Astrocyte (in vitro differentiated cells and primary cell): ENCODE data around the gene AGPS. TPM values are rescaled to one million over a fixed set of nuclear protein-coding genes. Genes with fewer than 3 reads are reported as not detected.

Experiments
- DNase-seq: peaks from one replicate; pipeline ENCODE4 v3.0.0-alpha.2; 2010; ENCODE audit warnings: low read depth
- FAIRE-seq: peaks from 2 replicates; lab custom pipeline; 2011; peaks lifted over from hg19 to GRCh38; lab: Jason Lieb, UNC
- H2AFZ ChIP-seq: 2 replicates; pipeline ENCODE4 v1.6.0; 2012; ENCODE audit warnings: low read depth, low read length, inconsistent platforms
- H3K27ac ChIP-seq: 2 replicates; pipeline ENCODE4 v1.5.1; 2011; ENCODE audit warnings: low read depth, low read length, inconsistent platforms
- H3K27me3 ChIP-seq: 2 replicates; pipeline ENCODE4 v1.6.0; 2011; ENCODE audit warnings: low read length, inconsistent platforms; ENCODE audit not compliant: insufficient read depth
- H3K36me3 ChIP-seq: 2 replicates; pipeline ENCODE4 v1.5.1; 2011; ENCODE audit warnings: low read length, inconsistent platforms; ENCODE audit not compliant: insufficient read depth
- H3K4me1 ChIP-seq: 2 replicates; pipeline ENCODE4 v1.5.1; 2011; ENCODE audit warnings: low read length, inconsistent platforms; ENCODE audit not compliant: insufficient read depth
- H3K4me2 ChIP-seq: 2 replicates; pipeline ENCODE4 v1.6.0; 2012; ENCODE audit warnings: low read length, inconsistent platforms
- H3K4me3 ChIP-seq: 2 replicates; pipeline ENCODE4 v1.5.1; 2011; ENCODE audit warnings: low read depth, mild to moderate bottlenecking, low read length, inconsistent platforms; ENCODE audit not compliant: insufficient read depth
- H3K79me2 ChIP-seq: 2 replicates; pipeline ENCODE4 v1.6.0; 2012; ENCODE audit warnings: mild to moderate bottlenecking, low read length, inconsistent platforms; ENCODE audit not compliant: insufficient read depth
- H3K9ac ChIP-seq: 2 replicates; pipeline ENCODE4 v1.6.0; 2012; ENCODE audit warnings: mild to moderate bottlenecking, low read length, inconsistent platforms
- H3K9me3 ChIP-seq: 2 replicates; pipeline ENCODE4 v1.5.1; 2012; ENCODE audit warnings: low read depth, mild to moderate bottlenecking, low read length, inconsistent platforms; ENCODE audit not compliant: insufficient read depth
- H4K20me1 ChIP-seq: 2 replicates; pipeline ENCODE4 v1.6.0; 2012; ENCODE audit warnings: low read length, inconsistent platforms; ENCODE audit not compliant: insufficient read depth
- H3K27ac Mint-ChIP-seq: one replicate; pipeline ENCODE4 v1.8.0; 2021; ENCODE audit warnings: mild to moderate bottlenecking, mixed read lengths; ENCODE audit not compliant: unreplicated experiment
- H3K27me3 Mint-ChIP-seq: one replicate; pipeline ENCODE4 v1.8.0; 2021; ENCODE audit warnings: low read depth, mixed read lengths; ENCODE audit not compliant: unreplicated experiment
- H3K36me3 Mint-ChIP-seq: one replicate; pipeline ENCODE4 v1.8.0; 2021; ENCODE audit warnings: low read depth, mixed read lengths; ENCODE audit not compliant: unreplicated experiment
- H3K4me1 Mint-ChIP-seq: one replicate; pipeline ENCODE4 v1.8.0; 2021; ENCODE audit warnings: low read depth, mixed read lengths; ENCODE audit not compliant: unreplicated experiment
- H3K4me3 Mint-ChIP-seq: one replicate; pipeline ENCODE4 v1.8.0; 2021; ENCODE audit warnings: mild to moderate bottlenecking, moderate library complexity, mixed read lengths; ENCODE audit not compliant: unreplicated experiment
- H3K9me3 Mint-ChIP-seq: one replicate; pipeline ENCODE4 v1.8.0; 2021; ENCODE audit warnings: mild to moderate bottlenecking, mixed read lengths; ENCODE audit not compliant: unreplicated experiment
- CTCF ChIP-seq: IDR thresholded peaks from 2 replicates; pipeline ENCODE4 v1.5.1; 2011; ENCODE audit warnings: low read depth, mild to moderate bottlenecking, inconsistent platforms, low read length, moderate library complexity; ENCODE audit not compliant: insufficient read depth
- EZH2 ChIP-seq: IDR thresholded peaks from 2 replicates; pipeline ENCODE4 v1.6.1; 2012; ENCODE audit warnings: mild to moderate bottlenecking, low read length, inconsistent platforms; ENCODE audit not compliant: insufficient read depth
- total RNA-seq: library from RNA; stranded (reverse); gene quantifications from 2 replicates; pipeline ENCODE4 v1.2.1, GENCODE V29; 2021

The AGPS gene
- total RNA-seq, 1 donor from 2014 or later: 66.2 TPM

GRCh38 chr2:177403838-177404237 lies 11.3 kb downstream of the AGPS start:
- Mint-ChIP-seq H3K36me3 (peaks cover 6% of the 10 kb centered on the region), H3K4me1 (peaks cover 42% of the 10 kb centered on the region), H3K4me3 (no peak overlapping the region), H3K27ac (no peak overlapping the region), H3K9me3 (no peaks in the 10 kb centered on the region), H3K27me3 (no peaks in the 10 kb centered on the region)
- Histone ChIP-seq H2AFZ (no peak overlapping the region), H3K4me2 (no peak overlapping the region), H3K27ac (no peak overlapping the region), H3K4me3 (no peak overlapping the region), H3K27me3 (no peaks in the 10 kb centered on the region), H3K4me1 (peaks cover 14% of the 10 kb centered on the region), H3K79me2 (peaks cover 99% of the 10 kb centered on the region), H4K20me1 (peaks cover 48% of the 10 kb centered on the region), H3K9ac (no peak overlapping the region), H3K36me3 (no peaks in the 10 kb centered on the region), H3K9me3 (no peaks in the 10 kb centered on the region)
- TF ChIP-seq CTCF: no peak
- TF ChIP-seq EZH2: no peak
- FAIRE-seq (no peak), DNase-seq (no peak)

GRCh38 chr2:177404243-177404642 lies 11.7 kb downstream of the AGPS start:
- Histone ChIP-seq H3K9ac (no peak overlapping the region), H3K4me3 (no peak overlapping the region), H4K20me1 (peaks cover 49% of the 10 kb centered on the region), H3K27ac (no peak overlapping the region), H2AFZ (no peak overlapping the region), H3K79me2 (peaks cover 99% of the 10 kb centered on the region), H3K27me3 (no peaks in the 10 kb centered on the region), H3K4me1 (peaks cover 12% of the 10 kb centered on the region), H3K4me2 (no peak overlapping the region), H3K36me3 (no peaks in the 10 kb centered on the region), H3K9me3 (no peaks in the 10 kb centered on the region)
- Mint-ChIP-seq H3K4me3 (no peak overlapping the region), H3K27me3 (no peaks in the 10 kb centered on the region), H3K27ac (no peak overlapping the region), H3K36me3 (peaks cover 6% of the 10 kb centered on the region), H3K9me3 (no peaks in the 10 kb centered on the region), H3K4me1 (peaks cover 37% of the 10 kb centered on the region)
- DNase-seq (no peak), FAIRE-seq (no peak)
- no peak for TF ChIP-seq CTCF
- no peak for TF ChIP-seq EZH2

GRCh38 chr2:177405029-177405692 lies 12.6 kb downstream of the AGPS start:
- H2AFZ ChIP-seq: no peak overlapping the region
- H3K4me3 Mint-ChIP-seq: no peak overlapping the region
- DNase-seq: no peak
- peaks cover 52% of the 10 kb centered on the region for H4K20me1 ChIP-seq
- no peak overlapping the region for H3K27ac Mint-ChIP-seq
- peaks cover 31% of the 10 kb centered on the region for H3K4me1 Mint-ChIP-seq
- H3K27me3 ChIP-seq: no peaks in the 10 kb centered on the region
- TF ChIP-seq CTCF: no peak
- no peak for TF ChIP-seq EZH2
- H3K27me3 Mint-ChIP-seq: no peaks in the 10 kb centered on the region
- no peak overlapping the region for H3K9ac ChIP-seq
- H3K36me3 ChIP-seq: no peaks in the 10 kb centered on the region
- peaks cover 9% of the 10 kb centered on the region for H3K36me3 Mint-ChIP-seq
- peaks cover 6% of the 10 kb centered on the region for H3K4me1 ChIP-seq
- peaks cover 98% of the 10 kb centered on the region for H3K79me2 ChIP-seq
- H3K9me3 ChIP-seq: no peaks in the 10 kb centered on the region
- H3K4me3 ChIP-seq: no peak overlapping the region
- H3K27ac ChIP-seq: no peak overlapping the region
- H3K9me3 Mint-ChIP-seq: no peaks in the 10 kb centered on the region
- H3K4me2 ChIP-seq: no peak overlapping the region
- FAIRE-seq: no peak
